ENCODE data around the gene LIFR.

GRCh38 chr5:38506302-38506701, 50.1 kb downstream of the LIFR start:
- no peak for TF ChIP-seq CTCF (IDR thresholded peaks at IDR 0.05)
- TF ChIP-seq RCOR1 (IDR thresholded peaks at IDR 0.05; ENCODE audit: low read length), result no peak
- no peak for TF ChIP-seq SMC3 (IDR thresholded peaks at IDR 0.05; ENCODE audit: low read depth, low read length)
- TF ChIP-seq RXRA (IDR thresholded peaks at IDR 0.05; ENCODE audit: borderline replicate concordance, low read depth), result no peak
- TF ChIP-seq TCF12 (IDR thresholded peaks at IDR 0.05), result no peak
- TF ChIP-seq IRF3 (IDR thresholded peaks at IDR 0.05; ENCODE audit: low read depth, low read length), result no peak
- TF ChIP-seq ZBTB33 (IDR thresholded peaks at IDR 0.05; ENCODE audit: borderline replicate concordance, low read depth), result no peak
- TF ChIP-seq MEF2A (IDR thresholded peaks at IDR 0.05; ENCODE audit: borderline replicate concordance, low read depth), result no peak
- no peak for TF ChIP-seq NRF1 (IDR thresholded peaks at IDR 0.05; ENCODE audit: low read depth, low read length)
- TF ChIP-seq JUND (IDR thresholded peaks at IDR 0.05), result no peak
- TF ChIP-seq POLR2AphosphoS5 (IDR thresholded peaks at IDR 0.05; ENCODE audit: low read depth, low read length), result no peak
- no peak for TF ChIP-seq EP300 (IDR thresholded peaks at IDR 0.05; ENCODE audit: borderline replicate concordance in 1 of 2, low read depth in 1 of 2, low read length in 1 of 2)
- TF ChIP-seq RAD21 (IDR thresholded peaks at IDR 0.05; ENCODE audit: low read length), result no peak

Measured in SK-N-SH (cell line).